ENCODE results near the gene ADCY6.

The ADCY6 gene

DNA sequence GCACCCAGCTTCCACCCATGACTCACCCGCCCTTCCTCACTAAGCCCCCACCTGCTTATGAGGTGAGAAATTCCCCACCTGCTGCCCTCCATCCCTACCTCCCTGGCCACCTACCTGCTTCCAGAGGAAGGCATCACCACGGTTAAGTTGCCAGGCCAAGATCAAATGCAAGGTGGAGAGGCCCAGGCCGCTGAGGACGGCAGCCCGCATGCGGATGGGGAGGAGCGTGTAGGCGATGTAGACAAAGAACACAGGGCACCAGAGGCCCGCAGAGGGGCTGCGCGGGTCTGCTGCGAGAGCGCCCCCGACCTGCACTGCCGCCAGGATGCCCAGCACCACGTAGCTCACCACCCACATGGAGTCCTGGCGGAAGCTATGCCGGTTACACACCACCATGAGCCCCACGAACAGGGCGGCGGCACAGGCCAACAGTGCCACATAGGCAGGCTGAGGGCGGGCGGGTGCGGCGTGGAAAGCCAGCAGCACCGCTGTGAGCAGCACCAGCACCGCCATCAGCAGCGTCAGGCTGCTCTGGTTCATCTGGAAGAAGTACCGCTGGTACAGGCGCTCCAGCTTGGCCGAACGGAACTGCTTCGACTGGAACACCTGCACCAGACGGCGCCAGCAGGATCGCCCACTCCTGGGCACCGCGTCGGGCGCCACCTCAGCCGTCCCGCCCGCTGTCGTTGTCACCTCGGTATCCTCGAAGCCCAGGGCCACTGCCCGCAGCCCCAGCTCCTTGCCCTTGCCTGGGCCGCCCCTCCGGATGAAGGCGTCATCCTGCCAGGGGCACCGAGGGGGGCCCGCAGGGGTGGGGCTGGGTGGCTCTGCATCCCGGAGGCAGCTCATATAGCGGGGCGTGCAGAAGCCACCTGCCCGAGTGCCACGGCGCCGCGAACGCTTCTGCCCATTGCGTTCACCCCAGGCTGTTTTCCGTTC is 6.2 kb downstream of the ADCY6 start:
- DNase-seq: no peak

DNA sequence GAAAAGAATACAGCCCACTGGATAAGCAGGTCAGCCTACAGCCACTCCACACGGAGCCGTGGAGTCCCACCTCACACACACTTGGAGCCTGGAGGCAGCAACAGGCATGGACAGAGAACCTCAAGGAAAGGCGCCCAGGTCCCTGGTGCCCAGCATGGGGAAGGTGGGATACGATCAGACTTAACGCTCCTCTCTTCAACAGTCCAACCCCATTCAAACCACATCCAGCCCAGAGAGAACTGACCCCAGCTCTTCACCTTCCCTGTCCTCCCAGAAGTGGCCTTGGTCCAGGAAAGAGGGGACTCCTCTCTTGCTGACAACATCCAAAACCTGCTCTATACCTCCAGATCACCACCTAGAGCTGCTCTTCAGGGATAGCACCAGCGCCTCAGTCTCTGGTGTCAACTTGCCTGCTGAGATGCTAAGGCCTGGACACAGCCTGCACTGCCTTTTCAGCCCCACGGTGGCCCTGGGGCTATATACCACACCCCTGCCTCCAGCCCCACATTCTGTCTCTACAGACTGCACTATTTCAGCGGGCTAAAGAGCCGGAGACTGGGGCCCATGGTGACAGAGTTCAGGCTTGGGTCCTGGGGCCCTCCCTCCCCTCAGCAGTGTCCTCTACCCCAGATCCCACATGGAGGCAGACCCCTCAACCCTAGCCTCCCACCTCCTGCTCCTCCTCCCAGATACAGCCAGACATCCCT is 7.0 kb downstream of the ADCY6 start:
- DNase-seq: no peak

DNA sequence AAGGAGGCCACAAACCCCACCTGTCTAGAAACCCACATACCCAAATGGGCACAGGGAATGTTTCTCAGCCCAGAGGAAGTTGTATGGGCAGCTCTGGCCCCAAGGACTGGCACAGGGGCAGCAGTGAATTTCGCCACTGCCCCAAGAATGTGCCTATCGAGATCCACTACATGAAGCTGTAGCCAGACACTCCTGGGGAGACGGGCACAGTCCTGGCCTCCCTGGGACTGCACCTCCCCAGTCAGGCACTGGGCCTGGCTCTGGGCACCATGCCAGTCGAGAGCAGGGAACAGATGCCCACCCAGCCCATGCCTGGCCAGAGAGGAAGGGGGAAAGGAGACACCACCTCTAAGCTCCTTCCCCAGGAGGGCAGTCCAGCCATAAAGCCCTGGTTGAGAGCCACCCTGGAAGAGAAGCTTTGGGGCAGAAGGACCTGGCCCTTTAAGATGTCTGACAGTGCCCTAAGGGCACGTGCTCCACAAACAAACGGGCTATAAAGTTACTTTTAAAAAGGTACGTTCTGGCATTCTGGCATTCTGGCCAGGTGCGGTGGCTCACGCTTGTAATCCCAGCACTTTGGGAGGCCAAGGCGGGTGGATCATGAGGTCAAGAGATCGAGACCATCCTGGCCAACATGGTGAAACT is 8.4 kb downstream of the ADCY6 start:
- no peak for DNase-seq

DNA sequence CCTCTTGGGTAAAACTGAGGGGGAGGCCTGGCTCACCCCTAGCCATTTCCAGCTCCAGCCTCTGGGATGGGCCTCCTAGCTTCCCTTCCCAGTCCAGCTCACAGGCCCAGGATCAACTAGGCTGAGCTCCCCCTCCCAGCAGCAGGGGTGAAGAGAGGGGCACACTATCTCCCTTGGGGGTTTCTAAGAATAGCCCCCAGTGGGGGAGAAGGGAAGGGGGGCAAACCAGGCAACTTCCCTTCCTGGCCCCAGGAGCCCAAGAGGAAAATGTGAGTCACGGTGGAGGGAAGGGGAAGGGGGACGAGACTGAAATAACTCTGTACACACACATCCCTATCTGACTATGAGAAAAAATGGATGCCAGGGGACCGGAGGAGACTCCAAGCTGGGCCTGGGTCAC is 9.0 kb downstream of the ADCY6 start:
- no peak for DNase-seq

DNA sequence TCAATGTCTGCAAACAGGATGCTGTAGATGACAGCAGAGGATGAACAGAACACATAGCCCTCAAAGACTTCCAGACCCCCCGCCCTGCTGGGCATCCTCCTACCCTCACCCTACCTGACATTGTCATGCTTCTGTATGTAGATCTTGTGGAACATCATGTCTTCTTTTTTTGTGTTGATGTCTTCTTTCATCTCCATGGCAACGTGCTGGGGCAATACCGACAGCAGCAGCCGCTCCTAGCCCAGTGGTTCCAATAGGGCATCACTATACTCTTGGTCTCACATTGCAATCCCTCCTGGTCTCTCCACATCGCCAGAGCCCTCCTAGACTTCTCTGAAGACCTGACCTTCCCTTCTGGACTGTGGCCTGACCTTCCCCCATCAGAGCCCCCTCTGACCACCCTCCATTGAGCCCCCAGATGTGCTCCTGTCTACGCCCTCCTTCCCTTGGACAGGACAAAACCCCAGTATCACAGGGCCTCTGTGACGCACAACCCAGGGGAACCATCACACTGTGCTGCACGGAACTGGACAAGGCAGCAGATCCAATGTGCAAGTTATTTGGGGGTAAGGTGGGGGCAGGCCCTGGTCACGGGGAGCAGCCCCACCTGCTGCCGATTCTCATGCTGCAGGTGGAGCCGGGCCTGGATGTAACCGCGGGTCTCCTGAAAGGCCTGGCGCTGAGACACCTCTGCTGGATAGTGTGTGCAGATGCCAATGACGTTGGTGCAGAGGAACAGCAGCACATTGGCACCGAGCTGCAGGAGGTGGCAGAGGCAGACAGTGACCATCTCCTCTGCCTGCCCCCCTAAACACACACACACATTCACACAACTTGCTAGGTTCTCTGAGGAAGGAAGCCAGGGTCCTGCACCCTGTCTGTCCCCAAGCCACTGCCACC is 11.1 kb downstream of the ADCY6 start:
- DNase-seq: no peak

DNA sequence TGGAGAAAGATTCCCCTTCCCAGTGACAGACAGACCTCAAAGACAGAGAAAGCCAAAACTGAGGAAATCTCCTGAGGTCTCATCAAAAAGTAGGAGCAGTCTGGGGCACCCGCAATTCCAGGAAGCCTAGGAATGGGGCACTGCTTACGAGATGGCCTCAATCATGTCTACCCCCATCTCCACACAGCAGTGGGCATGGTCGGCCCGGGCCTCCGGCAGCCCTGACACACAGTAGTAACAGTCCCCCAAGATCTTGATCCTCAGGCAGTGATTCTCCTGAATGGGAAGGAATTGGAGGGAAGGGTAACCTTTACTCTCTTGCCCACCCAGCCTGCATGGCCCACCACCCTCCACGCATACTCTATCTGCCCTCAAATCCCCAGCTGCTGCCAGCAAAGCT is 11.9 kb downstream of the ADCY6 start:
- DNase-seq: no peak

DNA sequence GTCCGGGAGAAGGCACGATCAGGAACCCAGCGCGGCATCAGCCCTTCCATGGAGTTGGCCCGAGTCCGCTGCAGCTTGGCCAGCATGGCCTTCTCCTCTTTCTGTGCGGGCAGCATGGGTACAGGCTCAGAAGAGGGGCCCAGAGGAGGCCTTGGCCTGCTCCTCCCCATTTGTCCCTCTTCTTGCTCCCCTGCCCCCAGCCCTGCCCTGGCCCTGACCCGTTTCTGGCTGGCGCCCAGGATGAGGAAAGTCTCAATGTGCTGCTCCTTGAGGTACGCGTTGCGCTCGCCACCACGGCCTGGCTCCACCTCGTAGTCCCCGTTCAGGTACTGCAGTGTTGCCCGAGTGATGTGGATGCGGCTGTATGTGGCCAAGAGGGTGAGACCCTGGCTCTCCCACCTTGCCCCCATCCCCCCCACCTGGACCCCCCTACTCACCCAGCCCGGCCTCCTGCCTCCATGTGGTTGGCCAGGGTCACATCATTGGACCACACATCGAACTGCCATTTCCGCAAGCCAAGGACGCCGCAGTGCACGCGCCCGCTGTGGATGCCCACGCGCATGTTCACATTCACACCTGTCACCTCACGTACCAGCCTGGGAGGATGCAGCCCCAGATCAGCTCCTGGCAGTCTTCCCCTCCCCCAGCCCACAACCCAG is 12.8 kb downstream of the ADCY6 start:
- DNase-seq: no peak

DNA sequence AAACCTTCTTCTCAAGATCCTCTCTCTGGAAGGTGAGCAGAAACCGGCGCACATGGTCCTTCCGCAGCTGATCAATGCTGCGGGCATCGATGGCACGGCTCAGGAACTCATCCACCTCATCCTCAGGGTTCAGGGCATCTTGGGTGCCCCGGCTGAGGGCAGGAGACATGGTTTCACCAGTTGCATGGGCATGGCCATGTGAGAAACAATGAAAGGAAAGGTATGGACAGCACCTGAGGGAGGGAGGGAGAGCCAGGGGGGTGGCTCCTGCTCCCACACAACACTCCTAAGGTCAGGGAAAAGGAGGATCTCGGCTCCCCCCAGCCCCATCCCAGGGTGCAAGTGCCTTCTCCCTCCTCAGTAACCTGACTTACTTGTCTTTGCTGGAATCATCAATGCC is 13.6 kb downstream of the ADCY6 start:
- DNase-seq: no peak

DNA sequence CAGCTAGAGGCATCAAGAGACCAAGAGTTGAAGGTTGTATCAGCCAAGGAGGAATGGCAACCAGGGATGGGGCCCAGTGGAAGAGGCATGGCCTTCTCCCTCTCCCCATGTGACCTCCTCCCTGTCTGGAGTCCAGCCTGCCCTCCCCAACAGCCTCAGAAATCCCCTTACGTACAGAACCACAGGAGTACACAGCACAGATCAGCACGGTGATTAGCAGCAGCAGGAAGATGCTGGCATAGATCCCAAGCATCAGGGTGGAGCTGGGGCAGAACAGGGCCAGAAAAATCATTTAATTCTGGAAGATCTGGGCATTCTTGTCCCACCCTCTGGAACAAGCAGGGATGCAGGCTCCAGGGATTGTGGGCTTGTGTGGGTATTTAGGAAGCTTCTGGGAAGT is 14.4 kb downstream of the ADCY6 start:
- DNase-seq: no peak

DNA sequence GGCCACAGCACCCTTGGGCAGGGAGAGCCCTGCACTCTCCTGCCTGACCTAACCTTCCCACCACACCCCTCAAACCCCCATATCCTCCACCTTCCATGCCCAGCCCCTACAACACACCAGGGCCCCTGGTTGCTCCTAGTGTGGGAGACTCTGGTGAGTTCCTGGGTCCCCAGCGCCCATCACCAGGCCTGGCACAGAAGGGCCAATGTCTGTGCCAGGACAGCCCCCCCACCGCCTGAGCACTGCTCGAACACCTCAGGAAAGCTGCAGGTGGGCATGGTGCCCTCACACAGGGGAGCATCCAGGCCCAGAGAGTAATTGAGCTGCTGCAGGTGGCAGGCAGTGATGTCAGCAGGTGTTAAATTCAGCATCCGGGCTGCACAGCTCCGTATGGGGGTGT is 15.2 kb downstream of the ADCY6 start:
- no peak for DNase-seq

DNA sequence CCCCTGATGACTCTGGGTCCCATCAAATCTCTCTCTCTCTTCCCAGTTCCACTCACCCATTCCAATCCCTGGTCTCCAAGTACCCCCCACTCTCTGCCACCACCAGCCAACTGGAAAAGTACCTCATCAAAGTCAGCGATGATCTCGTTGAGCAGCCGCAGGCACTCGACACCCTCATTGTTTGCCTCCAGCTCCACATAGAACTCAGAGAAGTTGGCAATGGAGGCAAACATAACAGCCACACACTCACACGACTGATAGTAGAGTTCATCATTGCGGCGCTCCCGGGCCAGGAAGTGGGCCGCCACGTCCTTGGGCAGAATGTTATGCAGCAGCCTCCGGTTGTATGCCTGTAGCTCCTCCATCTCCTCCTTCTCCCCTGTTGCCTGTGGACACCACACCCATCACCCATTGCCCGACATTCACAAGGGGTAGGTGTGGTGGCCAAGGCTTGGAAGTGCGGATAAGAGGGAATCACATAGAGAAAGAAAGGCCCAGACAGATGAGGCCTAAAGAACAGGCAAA is 17.2 kb downstream of the ADCY6 start:
- no peak for DNase-seq

DNA sequence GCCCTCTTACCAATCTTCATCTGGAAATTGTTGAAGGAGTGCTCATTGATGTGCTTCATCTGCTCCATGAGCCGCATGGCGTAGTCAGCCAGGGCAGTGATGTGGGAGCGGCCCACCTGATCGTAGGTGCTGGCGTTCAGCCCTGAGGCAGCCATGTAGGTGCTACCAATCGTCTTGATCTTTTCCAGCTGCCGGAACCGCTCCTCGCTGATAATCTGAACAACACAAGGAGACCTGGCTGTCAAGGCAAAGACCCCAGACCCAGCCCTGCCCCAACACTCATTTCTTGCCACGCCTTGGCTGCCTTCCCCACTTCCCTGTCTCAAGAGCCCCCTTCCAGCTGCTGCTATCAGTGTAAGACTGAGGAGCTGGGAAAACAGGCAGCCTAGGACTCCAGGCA is 18.1 kb downstream of the ADCY6 start:
- no peak for DNase-seq

DNA sequence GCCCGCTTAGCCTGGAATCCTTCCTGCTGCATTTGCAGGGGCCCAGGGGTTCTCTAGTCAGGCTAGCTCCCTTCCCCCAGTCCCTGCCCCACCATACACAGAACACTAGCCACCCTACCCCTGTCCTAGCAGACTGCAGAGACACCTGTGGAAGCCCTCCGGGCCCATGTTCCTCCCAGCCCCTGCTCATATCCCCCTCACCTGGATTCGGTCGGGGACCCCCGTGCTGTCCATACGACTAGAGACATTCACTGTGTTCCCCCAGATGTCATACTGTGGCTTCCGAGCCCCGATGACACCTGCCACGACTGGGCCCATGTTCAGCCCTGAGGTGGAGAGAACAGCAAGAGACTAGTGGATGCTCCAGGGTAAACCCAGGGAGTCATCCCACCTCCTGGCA is 20.2 kb downstream of the ADCY6 start:
- DNase-seq: no peak

DNA sequence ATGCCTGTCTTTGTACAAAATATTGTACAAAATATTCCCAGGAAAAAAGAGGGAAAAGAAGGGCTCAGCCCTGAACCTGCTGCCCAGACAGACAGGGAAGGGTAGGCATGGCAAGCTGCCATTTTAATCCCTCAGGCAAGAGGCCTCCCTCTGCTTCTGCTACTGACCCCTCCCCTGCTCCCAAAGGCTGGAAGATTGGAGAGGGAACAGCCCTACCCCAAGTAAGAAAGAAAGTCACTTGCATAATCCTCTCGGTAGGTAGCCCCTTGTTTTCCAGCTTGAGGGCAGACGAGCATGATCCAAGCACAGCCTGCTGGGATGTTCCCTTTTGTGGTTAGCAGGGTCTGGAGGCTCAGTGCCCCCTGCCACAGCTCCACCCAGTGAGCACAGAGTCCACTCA is 20.7 kb downstream of the ADCY6 start:
- no peak for DNase-seq

DNA sequence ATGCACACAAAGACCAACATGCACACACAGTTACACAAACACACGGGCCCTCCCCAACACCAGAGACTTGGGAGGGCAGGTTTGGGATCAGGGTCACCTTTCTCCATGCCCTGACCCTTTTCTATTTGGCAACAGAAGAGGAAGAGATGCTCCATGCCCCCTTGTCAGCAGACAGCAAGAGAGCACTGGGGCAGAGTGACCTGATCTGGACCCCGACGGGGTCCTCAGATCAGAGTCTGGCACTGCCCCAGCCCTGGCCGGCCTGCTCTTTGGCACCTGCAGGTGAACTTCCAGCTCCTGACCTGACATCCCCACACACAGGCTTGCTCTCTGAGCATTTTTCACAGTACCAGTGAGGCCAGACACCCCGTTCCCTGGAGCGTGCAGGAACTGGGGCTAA is 21.4 kb downstream of the ADCY6 start:
- no peak for DNase-seq

DNA sequence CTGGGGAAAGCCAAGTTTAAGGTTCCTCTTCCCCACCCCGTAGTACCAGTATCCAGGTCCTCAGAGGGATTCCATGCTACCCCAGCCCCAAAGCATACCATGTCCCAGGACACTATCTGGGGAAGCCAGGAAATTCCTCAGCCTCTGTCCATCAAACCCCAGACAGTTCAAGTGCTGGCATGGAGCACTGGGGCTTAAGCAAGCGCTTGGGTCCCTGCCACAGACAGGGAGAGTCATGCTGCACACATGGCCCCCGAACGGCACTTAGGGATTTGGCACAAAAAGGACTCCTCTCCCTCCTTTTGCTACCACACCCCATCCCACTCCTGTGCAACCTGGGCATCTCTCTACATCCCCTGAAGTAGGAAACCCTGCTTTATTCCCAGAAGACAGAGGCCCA is 21.8 kb downstream of the ADCY6 start:
- no peak for DNase-seq

DNA sequence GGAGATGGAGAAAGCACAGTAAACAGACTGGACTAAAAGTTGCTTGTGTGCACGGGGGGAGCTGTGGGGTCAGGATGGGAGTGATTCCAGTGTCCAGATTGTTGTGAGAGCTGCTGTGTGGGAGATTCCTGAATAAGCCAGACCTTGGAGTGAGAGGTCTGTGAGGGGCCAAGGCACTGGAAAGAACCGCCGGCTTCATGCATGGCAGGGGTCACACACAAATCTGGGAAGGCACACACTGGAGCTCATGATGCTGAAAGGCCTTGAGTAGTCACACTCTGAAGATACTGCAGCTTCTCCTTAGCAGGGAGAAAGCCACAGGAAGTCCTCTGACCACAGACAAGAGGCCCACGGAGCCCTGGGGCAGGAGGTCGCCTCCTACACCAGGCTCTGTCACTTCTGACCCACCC is 23.1 kb downstream of the ADCY6 start:
- DNase-seq: no peak

DNA sequence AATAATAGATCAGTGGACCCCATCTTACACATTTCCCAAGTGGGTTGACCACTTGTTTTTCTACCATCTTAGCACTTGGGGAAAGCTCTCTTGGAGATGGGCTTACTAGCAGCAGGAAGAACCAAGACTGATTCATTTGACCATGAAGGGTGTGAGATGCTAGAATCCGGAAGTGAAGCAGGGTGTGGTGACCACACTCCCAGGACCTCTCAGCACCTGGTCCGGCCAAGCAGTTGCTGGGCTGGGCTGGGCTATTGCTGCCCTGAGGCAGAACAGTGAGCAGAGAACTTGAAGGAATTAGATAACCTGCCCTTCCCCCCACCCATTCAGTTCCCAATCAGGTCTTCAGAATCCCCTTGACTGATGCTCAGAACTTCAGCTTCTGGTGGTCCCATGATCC is 24.4 kb downstream of the ADCY6 start:
- no peak for DNase-seq

DNA sequence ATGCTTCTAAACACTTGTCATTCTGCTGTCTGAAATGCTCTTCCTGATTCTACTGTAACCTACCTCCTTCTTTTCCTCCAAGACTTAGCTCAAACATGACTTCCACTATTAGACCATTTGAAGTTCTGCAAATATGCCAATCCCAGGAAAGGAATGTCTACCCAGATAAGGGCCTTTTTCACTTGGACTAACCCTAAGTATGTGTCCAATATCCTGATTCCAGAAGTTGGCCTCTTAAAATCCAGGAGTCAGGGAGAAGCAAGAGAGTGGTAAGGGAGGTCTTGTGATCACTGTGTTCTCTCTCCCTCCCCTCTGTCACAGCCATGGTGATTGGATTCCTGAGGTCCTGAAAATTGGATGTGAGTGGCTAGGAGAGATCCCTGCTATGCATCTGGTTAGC is 30.2 kb downstream of the ADCY6 start:
- DNase-seq: no peak

DNA sequence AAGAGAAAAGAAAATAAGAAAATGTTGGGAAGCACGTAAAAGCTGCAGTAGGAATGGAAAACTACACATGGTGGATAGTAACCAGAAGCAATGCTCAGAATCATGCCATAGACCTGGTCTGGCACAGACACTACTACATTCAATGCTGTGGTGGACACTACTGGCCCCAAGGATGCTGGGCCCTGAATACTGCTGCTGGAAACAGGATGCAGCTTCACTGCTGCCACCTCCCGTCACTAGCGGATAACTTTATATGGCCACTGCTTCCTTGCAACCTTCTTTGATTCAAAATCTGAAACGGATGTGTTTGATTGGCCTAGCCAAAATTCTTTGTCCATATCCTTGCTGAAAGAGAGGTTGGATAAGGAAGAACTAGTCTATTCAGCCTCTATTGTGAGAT is 30.7 kb downstream of the ADCY6 start:
- DNase-seq: no peak

DNA sequence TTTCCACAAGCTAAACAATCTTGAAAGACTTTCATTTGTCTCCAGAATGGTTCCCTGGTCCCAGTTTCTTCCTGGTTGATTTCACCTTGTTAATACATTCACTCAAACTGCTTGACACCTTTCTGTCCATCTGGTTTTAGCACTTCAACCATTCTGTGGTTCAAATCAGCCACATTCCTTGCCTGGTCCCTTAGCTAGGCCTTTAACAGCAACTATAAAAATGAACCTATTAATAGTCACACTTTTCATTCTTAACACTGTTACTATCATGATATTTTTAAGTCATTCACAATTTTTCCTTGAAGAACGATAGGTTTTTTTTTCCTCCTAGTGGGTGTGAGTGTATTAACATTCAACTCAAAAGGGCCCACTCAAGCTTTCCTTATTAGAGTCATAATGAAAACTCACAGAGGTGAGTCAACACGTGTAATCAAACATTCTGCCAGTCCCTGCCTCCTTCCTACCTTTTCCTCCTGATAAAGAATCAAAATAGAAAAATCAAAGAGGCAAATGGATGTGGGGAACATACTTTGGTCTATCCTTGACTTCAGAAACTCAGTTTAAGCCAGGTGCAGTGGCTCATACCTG is 38.0 kb downstream of the ADCY6 start:
- DNase-seq: no peak

DNA sequence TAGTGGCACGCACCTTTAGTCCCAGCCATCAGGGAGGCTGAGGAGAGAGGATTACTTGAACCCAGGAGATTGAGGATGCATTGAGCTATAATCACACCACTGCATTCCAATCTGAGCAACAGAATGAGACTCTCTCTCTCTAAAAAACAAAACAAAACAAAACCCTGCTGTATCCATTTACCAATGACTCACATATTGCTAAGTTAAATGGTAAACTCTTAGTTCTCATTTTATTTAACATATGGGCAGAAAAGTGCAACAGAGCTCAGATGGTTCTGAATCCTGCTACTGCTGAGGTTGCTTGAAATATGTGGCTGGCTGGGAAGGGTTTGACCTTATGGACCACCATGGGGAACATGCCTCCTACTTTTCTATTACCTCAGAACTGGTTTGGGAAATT is 38.7 kb downstream of the ADCY6 start:
- no peak for DNase-seq
